HEK293 (cell line): ENCODE results near the gene TPI1.

Experiments
- GFI1B ChIP-seq: fragments of 450-650 bp; formaldehyde crosslinking; IDR thresholded peaks from 2 replicates; pipeline ENCODE4 v1.5.1; 2016; ENCODE audit warnings: missing biosample characterization, missing genetic modification characterization
- KLF8 ChIP-seq: fragments of 450-650 bp; formaldehyde crosslinking; IDR thresholded peaks from 2 replicates; pipeline ENCODE4 v1.5.1; 2016; ENCODE audit warnings: missing biosample characterization, missing genetic modification characterization
- MZF1 ChIP-seq: fragments of 450-650 bp; formaldehyde crosslinking; IDR thresholded peaks from 2 replicates; pipeline ENCODE4 v1.5.1; 2017; ENCODE audit warnings: missing biosample characterization, missing genetic modification characterization, borderline replicate concordance
- OSR2 ChIP-seq: fragments of 450-650 bp; formaldehyde crosslinking; IDR thresholded peaks from 2 replicates; pipeline ENCODE4 v1.5.1; 2016; ENCODE audit warnings: missing biosample characterization, missing genetic modification characterization
- SP2 ChIP-seq: fragments of 450-650 bp; formaldehyde crosslinking; IDR thresholded peaks from 2 replicates; pipeline ENCODE4 v1.5.1; 2016; ENCODE audit warnings: missing biosample characterization, missing genetic modification characterization
- ZBTB8A ChIP-seq: fragments of 450-650 bp; formaldehyde crosslinking; IDR thresholded peaks from 2 replicates; pipeline ENCODE4 v1.5.1; 2016; ENCODE audit warnings: missing biosample characterization, missing genetic modification characterization
- ZIC2 ChIP-seq: fragments of 450-650 bp; formaldehyde crosslinking; IDR thresholded peaks from 2 replicates; pipeline ENCODE4 v1.5.1; 2016; ENCODE audit warnings: missing biosample characterization, missing genetic modification characterization
- ZNF114 ChIP-seq: fragments of 450-650 bp; formaldehyde crosslinking; IDR thresholded peaks from 2 replicates; pipeline ENCODE4 v1.5.0; 2017; ENCODE audit warnings: missing biosample characterization, missing genetic modification characterization
- ZNF132 ChIP-seq: fragments of 450-650 bp; formaldehyde crosslinking; IDR thresholded peaks from 2 replicates; pipeline ENCODE4 v1.5.1; 2017; ENCODE audit warnings: missing biosample characterization, missing genetic modification characterization, borderline replicate concordance
- ZNF138 ChIP-seq: fragments of 450-650 bp; formaldehyde crosslinking; IDR thresholded peaks from 2 replicates; pipeline ENCODE4 v1.5.1; 2016; ENCODE audit warnings: missing biosample characterization, missing genetic modification characterization, borderline replicate concordance
- ZNF146 ChIP-seq: fragments of 450-650 bp; formaldehyde crosslinking; IDR thresholded peaks from 2 replicates; pipeline ENCODE4 v1.5.1; 2016; ENCODE audit warnings: missing biosample characterization, missing genetic modification characterization
- ZNF157 ChIP-seq: fragments of 450-650 bp; formaldehyde crosslinking; IDR thresholded peaks from 2 replicates; pipeline ENCODE4 v1.5.1; 2016; ENCODE audit warnings: missing biosample characterization, missing genetic modification characterization
- ZNF175 ChIP-seq: fragments of 450-650 bp; formaldehyde crosslinking; IDR thresholded peaks from 2 replicates; pipeline ENCODE4 v1.5.1; 2016; ENCODE audit warnings: missing biosample characterization, missing genetic modification characterization
- ZNF23 ChIP-seq: fragments of 450-650 bp; formaldehyde crosslinking; IDR thresholded peaks from 2 replicates; pipeline ENCODE4 v1.5.1; 2016; ENCODE audit warnings: missing biosample characterization, missing genetic modification characterization, borderline replicate concordance
- ZNF302 ChIP-seq: fragments of 450-650 bp; formaldehyde crosslinking; IDR thresholded peaks from 2 replicates; pipeline ENCODE4 v1.5.1; 2016; ENCODE audit warnings: missing biosample characterization, missing genetic modification characterization, low read depth
- ZNF335 ChIP-seq: fragments of 450-650 bp; formaldehyde crosslinking; conservative IDR thresholded peaks from 2 replicates; pipeline ENCODE4 v1.5.1; 2016; ENCODE audit warnings: missing biosample characterization, missing genetic modification characterization
- ZNF350 ChIP-seq: fragments of 450-650 bp; formaldehyde crosslinking; IDR thresholded peaks from 2 replicates; pipeline ENCODE4 v1.5.0; 2017; ENCODE audit warnings: missing biosample characterization, mild to moderate bottlenecking, missing genetic modification characterization
- ZNF366 ChIP-seq: fragments of 450-650 bp; formaldehyde crosslinking; conservative IDR thresholded peaks from 2 replicates; pipeline ENCODE4 v1.5.1; 2016; ENCODE audit warnings: missing biosample characterization, missing genetic modification characterization
- ZNF510 ChIP-seq: fragments of 450-650 bp; formaldehyde crosslinking; IDR thresholded peaks from 2 replicates; pipeline ENCODE4 v1.5.1; 2018; ENCODE audit warnings: mild to moderate bottlenecking, missing genetic modification characterization, missing biosample characterization; ENCODE audit not compliant: insufficient replicate concordance
- ZNF544 ChIP-seq: fragments of 450-650 bp; formaldehyde crosslinking; IDR thresholded peaks from 2 replicates; pipeline ENCODE4 v1.5.0; 2017; ENCODE audit warnings: missing biosample characterization, missing genetic modification characterization
- ZNF555 ChIP-seq: fragments of 450-650 bp; formaldehyde crosslinking; conservative IDR thresholded peaks from 2 replicates; pipeline ENCODE4 v1.5.1; 2017; ENCODE audit warnings: missing biosample characterization, mild to moderate bottlenecking, missing genetic modification characterization, inconsistent platforms
- ZNF560 ChIP-seq: fragments of 450-650 bp; formaldehyde crosslinking; IDR thresholded peaks from 2 replicates; pipeline ENCODE4 v1.5.1; 2017; ENCODE audit warnings: missing biosample characterization, missing genetic modification characterization, borderline replicate concordance
- ZNF600 ChIP-seq: fragments of 450-650 bp; formaldehyde crosslinking; IDR thresholded peaks from 2 replicates; pipeline ENCODE4 v1.5.1; 2016; ENCODE audit warnings: missing biosample characterization, missing genetic modification characterization
- ZNF677 ChIP-seq: fragments of 450-650 bp; IDR thresholded peaks from 2 replicates; pipeline ENCODE4 v1.5.0; 2018; ENCODE audit warnings: missing biosample characterization, mild to moderate bottlenecking, missing genetic modification characterization, moderate library complexity
- ZNF776 ChIP-seq: fragments of 450-650 bp; formaldehyde crosslinking; IDR thresholded peaks from 2 replicates; pipeline ENCODE4 v1.5.0; 2017; ENCODE audit warnings: missing biosample characterization, missing genetic modification characterization, borderline replicate concordance
- ZNF791 ChIP-seq: fragments of 450-650 bp; formaldehyde crosslinking; IDR thresholded peaks from 2 replicates; pipeline ENCODE4 v1.5.1; 2016; ENCODE audit warnings: missing biosample characterization, missing genetic modification characterization
- TF ChIP-seq, protein P1 (sequence below): fragments of 450-650 bp; formaldehyde crosslinking; IDR thresholded peaks from 2 replicates; pipeline ENCODE4 v1.5.1; 2016; ENCODE audit warnings: missing biosample characterization, missing genetic modification characterization
- TF ChIP-seq, protein P2 (sequence below): fragments of 450-650 bp; formaldehyde crosslinking; IDR thresholded peaks from 2 replicates; pipeline ENCODE4 v1.5.1; 2016; ENCODE audit warnings: missing biosample characterization, missing genetic modification characterization
- TF ChIP-seq, protein P3 (sequence below): fragments of 450-650 bp; formaldehyde crosslinking; IDR thresholded peaks from 2 replicates; pipeline ENCODE4 v1.5.1; 2016; ENCODE audit warnings: missing biosample characterization, missing genetic modification characterization
- TF ChIP-seq, protein P4 (sequence below): fragments of 450-650 bp; formaldehyde crosslinking; IDR thresholded peaks from 2 replicates; pipeline ENCODE4 v1.5.1; 2016; ENCODE audit warnings: missing biosample characterization, missing genetic modification characterization

Gene TPI1

DNA sequence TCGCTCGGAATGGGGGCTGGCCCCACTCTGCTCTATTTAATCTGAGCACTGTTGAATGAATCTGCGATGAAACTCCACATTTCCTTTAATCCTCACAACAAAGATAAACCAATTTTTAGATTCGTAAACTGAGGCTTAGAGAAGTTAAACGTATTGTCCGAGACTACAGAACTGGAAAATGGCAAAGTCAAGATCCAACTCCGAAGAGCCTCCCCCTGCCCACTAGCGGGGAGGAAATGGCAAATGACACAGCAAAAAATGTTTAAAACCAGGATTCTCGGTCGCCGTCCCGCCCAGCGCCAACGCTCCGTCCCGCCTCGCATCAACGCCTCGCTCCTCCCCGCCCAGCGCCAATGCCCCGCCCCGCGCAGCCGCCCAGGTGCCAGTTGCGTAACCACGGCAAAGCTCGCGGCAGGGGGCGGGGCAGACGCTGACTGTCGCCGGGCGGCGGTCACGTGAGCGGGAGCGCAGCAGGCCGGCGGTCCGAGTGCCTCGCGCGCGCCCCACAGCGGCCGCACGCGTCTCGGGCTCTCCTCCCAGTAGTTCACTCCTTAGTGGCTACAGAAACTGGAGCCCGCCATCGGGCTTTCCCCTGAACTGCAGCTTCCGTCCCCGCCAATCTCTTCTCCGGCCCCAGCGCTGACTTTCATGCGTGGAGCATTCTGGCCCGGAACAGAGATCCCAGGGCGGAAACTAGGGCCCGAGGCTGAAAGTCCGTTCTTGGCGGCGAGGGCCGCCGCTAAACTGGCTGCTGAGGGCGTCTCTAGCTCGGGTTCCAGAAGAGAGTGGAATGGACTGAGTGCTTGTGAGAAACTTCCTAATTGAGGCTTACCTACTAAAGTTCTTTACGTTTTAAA lies 23.7 kb downstream of the TPI1 start (continued):
- TF ChIP-seq, protein P1, sequence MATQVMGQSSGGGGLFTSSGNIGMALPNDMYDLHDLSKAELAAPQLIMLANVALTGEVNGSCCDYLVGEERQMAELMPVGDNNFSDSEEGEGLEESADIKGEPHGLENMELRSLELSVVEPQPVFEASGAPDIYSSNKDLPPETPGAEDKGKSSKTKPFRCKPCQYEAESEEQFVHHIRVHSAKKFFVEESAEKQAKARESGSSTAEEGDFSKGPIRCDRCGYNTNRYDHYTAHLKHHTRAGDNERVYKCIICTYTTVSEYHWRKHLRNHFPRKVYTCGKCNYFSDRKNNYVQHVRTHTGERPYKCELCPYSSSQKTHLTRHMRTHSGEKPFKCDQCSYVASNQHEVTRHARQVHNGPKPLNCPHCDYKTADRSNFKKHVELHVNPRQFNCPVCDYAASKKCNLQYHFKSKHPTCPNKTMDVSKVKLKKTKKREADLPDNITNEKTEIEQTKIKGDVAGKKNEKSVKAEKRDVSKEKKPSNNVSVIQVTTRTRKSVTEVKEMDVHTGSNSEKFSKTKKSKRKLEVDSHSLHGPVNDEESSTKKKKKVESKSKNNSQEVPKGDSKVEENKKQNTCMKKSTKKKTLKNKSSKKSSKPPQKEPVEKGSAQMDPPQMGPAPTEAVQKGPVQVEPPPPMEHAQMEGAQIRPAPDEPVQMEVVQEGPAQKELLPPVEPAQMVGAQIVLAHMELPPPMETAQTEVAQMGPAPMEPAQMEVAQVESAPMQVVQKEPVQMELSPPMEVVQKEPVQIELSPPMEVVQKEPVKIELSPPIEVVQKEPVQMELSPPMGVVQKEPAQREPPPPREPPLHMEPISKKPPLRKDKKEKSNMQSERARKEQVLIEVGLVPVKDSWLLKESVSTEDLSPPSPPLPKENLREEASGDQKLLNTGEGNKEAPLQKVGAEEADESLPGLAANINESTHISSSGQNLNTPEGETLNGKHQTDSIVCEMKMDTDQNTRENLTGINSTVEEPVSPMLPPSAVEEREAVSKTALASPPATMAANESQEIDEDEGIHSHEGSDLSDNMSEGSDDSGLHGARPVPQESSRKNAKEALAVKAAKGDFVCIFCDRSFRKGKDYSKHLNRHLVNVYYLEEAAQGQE (tag by site-specific recombination), result no peak; the same call in 1 of the 2 replicates
- TF ChIP-seq OSR2 (no peak; the same call in none of the 2 replicates), ZNF23 (tag by site-specific recombination) (no peak), MZF1 (tag by site-specific recombination) (no peak), ZNF366 (tag by site-specific recombination) (no peak), ZNF302 (no peak), ZNF146 (tag by site-specific recombination) (no peak), ZNF544 (tag by site-specific recombination) (no peak), ZNF791 (tag by site-specific recombination) (no peak), ZBTB8A (tag by site-specific recombination) (peak; percentile 95), ZNF132 (tag by site-specific recombination) (0 out of 2 replicates have a peak, but pooled peaks have one; percentile 20), KLF8 (tag by site-specific recombination) (peak; percentile 85), ZNF157 (tag by site-specific recombination) (no peak), ZIC2 (tag by site-specific recombination) (peak; percentile 79), SP2 (peak; percentile 96), ZNF776 (tag by site-specific recombination) (no peak), ZNF555 (tag by site-specific recombination) (no peak), ZNF335 (tag by site-specific recombination) (peak; percentile 52; the same call in 1 of the 2 replicates), ZNF175 (tag by site-specific recombination) (no peak), ZNF114 (no peak), ZNF510 (no peak), ZNF350 (tag by site-specific recombination) (no peak), ZNF560 (tag by site-specific recombination) (no peak), ZNF677 (tag by site-specific recombination) (no peak), GFI1B (no peak), ZNF138 (tag by site-specific recombination) (no peak), ZNF600 (0 out of 2 replicates have a peak, but pooled peaks have one; percentile 62)
- TF ChIP-seq, protein P2, sequence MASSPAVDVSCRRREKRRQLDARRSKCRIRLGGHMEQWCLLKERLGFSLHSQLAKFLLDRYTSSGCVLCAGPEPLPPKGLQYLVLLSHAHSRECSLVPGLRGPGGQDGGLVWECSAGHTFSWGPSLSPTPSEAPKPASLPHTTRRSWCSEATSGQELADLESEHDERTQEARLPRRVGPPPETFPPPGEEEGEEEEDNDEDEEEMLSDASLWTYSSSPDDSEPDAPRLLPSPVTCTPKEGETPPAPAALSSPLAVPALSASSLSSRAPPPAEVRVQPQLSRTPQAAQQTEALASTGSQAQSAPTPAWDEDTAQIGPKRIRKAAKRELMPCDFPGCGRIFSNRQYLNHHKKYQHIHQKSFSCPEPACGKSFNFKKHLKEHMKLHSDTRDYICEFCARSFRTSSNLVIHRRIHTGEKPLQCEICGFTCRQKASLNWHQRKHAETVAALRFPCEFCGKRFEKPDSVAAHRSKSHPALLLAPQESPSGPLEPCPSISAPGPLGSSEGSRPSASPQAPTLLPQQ (tag by site-specific recombination), result no peak; the same call in 1 of the 2 replicates
- TF ChIP-seq, protein P3, sequence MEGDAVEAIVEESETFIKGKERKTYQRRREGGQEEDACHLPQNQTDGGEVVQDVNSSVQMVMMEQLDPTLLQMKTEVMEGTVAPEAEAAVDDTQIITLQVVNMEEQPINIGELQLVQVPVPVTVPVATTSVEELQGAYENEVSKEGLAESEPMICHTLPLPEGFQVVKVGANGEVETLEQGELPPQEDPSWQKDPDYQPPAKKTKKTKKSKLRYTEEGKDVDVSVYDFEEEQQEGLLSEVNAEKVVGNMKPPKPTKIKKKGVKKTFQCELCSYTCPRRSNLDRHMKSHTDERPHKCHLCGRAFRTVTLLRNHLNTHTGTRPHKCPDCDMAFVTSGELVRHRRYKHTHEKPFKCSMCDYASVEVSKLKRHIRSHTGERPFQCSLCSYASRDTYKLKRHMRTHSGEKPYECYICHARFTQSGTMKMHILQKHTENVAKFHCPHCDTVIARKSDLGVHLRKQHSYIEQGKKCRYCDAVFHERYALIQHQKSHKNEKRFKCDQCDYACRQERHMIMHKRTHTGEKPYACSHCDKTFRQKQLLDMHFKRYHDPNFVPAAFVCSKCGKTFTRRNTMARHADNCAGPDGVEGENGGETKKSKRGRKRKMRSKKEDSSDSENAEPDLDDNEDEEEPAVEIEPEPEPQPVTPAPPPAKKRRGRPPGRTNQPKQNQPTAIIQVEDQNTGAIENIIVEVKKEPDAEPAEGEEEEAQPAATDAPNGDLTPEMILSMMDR (tag by site-specific recombination), result peak; percentile 86
- TF ChIP-seq, protein P4, sequence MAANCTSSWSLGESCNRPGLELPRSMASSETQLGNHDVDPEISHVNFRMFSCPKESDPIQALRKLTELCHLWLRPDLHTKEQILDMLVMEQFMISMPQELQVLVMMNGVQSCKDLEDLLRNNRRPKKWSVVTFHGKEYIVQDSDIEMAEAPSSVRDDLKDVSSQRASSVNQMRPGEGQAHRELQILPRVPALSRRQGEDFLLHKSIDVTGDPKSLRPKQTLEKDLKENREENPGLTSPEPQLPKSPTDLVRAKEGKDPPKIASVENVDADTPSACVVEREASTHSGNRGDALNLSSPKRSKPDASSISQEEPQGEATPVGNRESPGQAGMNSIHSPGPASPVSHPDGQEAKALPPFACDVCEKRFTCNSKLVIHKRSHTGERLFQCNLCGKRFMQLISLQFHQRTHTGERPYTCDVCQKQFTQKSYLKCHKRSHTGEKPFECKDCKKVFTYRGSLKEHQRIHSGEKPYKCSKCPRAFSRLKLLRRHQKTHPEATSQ (tag by site-specific recombination), result no peak
